ENCODE measurements around the gene DPYD. TPM values are rescaled to one million over a fixed set of nuclear protein-coding genes. Genes with fewer than 3 reads are reported as not detected.

The DPYD gene
- total and polyA plus RNA-seq, 4 experiments from 2014 or later = 49.7 to 58.4 (median 51.9) TPM

DNA sequence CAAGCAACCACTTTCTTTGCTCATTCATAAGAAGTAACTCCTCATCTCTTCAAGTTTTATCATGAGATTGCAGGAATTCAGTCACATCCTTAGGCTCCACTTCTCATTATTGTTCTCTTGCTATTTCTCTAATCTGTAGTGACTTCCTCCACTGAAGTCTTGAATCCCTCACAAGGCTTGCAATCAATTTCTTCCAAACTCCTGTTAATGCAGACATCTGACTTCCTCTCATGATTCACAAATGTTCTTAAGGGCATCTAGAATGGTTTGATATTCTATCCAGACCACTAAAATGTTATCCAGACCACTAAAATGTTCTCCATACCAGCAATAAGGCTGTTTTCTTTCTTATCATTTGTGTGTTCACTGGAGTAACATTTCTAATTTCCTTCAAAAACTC is 528.1 kb downstream of the DPYD start:
- H3K27me3 ChIP-seq (ENCODE audit: insufficient read depth, low read length) = no peaks in the 10 kb centered on the region
- ChIA-PET CTCF (ENCODE audit: partially characterized antibody) (no interaction called here), POLR2A (ENCODE audit: partially characterized antibody) (no interaction called here)
- no peak overlapping the region for H3K27ac Mint-ChIP-seq
- H3K27ac ChIP-seq (ENCODE audit: low read depth, low read length) = no peak overlapping the region
- H3K4me1 Mint-ChIP-seq = peaks cover 0 to 3% (median 1%) of the 10 kb centered on the region in 4 donors
- intact Hi-C loops (cut with micrococcal nuclease) = no loop called here
- H3K9me3 Mint-ChIP-seq = peaks cover 0 to 8% (median under 1%) of the 10 kb centered on the region in 8 donors
- no peaks in the 10 kb centered on the region for H3K4me1 ChIP-seq (ENCODE audit: insufficient read depth, low read length)
- H3K36me3 ChIP-seq (ENCODE audit: insufficient read depth, low read length) = no peaks in the 10 kb centered on the region
- H3K36me3 Mint-ChIP-seq = peaks cover 17 to 32% of the 10 kb centered on the region in 2 donors
- no peaks in the 10 kb centered on the region for H3K9me3 ChIP-seq (ENCODE audit: control insufficient read depth in 1 of 2, low read length in 2 of 2)
- H3K27me3 Mint-ChIP-seq = no peaks in the 10 kb centered on the region
- no peak overlapping the region for H3K4me3 ChIP-seq (ENCODE audit: low read length in 2 of 2)
- no peak overlapping the region for H3K4me3 Mint-ChIP-seq
- no peak for DNase-seq

DNA sequence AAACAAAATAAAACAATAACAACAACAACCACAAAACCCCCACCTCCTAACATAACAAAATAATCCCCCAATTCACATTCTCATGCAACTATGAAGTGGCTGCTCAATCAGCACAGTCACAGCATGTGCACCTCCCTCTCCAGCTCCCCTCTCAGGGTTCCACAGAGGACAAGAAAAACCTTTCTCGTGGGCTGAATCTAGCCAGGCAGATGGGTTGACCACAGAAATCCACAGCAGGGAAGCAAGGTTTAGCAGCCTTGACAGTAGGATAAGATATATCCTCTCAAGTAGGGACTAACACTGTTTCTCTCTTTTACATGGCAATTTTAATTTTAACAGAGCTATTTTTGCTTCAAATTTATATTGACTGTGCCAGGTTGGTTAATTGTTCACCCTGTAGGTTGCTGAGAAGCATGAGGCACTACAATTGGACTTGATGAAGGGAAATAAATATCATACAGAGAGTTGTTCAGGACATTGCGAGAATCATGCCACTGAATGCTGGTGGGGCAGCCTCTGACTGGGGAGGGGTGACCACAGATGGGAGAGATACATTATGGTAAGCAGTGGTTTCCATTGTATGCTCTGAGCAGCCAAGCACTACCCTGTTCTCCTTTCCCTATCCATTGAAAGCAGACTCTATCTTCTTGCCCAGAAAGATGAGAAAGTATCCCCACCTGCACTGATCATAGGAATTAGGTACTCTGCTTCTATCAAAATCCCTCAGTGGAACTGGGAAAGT is 535.1 kb downstream of the DPYD start:
- Histone ChIP-seq H3K9me3 (ENCODE audit: control insufficient read depth in 1 of 2, low read length in 2 of 2) (no peaks in the 10 kb centered on the region), H3K27me3 (ENCODE audit: insufficient read depth, low read length) (no peaks in the 10 kb centered on the region), H3K36me3 (ENCODE audit: insufficient read depth, low read length) (no peaks in the 10 kb centered on the region), H3K4me1 (ENCODE audit: insufficient read depth, low read length) (no peaks in the 10 kb centered on the region), H3K27ac (ENCODE audit: low read depth, low read length) (no peak overlapping the region), H3K4me3 (ENCODE audit: low read length in 2 of 2) (no peak overlapping the region)
- POLR2A ChIA-PET (ENCODE audit: partially characterized antibody) = no interaction called here
- peaks cover 0 to 1% (median 0%) of the 10 kb centered on the region in 8 donors for H3K9me3 Mint-ChIP-seq
- CTCF ChIA-PET (ENCODE audit: partially characterized antibody) = no interaction called here
- peaks cover 0 to 10% (median 3%) of the 10 kb centered on the region in 4 donors for H3K4me1 Mint-ChIP-seq
- no peak for DNase-seq
- peaks cover 7 to 21% of the 10 kb centered on the region in 2 donors for H3K36me3 Mint-ChIP-seq
- intact Hi-C loops (cut with micrococcal nuclease) = no loop called here
- no peak overlapping the region for H3K27ac Mint-ChIP-seq
- H3K27me3 Mint-ChIP-seq = no peaks in the 10 kb centered on the region
- H3K4me3 Mint-ChIP-seq = no peak overlapping the region

DNA sequence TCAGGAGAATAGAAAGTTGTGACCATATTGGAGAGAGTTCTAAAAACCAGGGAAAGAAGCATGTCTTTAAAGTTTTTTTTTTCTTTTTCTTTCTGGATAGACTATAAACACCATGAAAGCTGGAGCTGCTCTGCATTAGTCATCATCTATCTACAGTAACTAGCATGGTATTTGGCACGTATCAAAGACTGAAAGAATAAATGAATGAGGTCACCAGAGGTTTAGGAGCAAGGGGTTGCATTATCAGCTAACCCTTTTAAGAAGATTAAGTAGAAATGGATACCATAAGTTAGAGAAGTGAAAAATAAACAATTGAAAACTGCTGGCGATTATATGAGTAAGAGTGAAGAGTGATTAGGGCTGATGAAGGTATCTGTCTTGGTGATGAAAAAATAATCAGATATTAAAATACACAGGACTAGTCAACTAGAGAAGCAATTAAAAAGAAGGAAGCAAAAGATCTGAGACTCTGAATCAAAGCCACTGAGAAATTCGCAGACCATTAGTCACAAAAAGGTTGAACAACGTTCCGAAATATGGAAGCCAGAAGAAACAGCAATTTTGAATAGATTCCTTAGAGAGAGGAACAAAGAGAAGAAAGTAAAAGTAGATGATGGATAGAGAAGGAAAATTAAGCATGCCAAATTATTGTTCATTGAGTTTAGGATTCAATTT is 536.4 kb downstream of the DPYD start:
- Mint-ChIP-seq H3K4me3 (no peak overlapping the region), H3K27ac (no peak overlapping the region), H3K9me3 (peaks cover 0 to 1% (median 0%) of the 10 kb centered on the region in 8 donors), H3K36me3 (peaks cover 13 to 25% of the 10 kb centered on the region in 2 donors), H3K4me1 (peaks cover 0 to 10% (median 3%) of the 10 kb centered on the region in 4 donors), H3K27me3 (no peaks in the 10 kb centered on the region)
- H3K27ac ChIP-seq (ENCODE audit: low read depth, low read length) = no peak overlapping the region
- DNase-seq = no peak
- intact Hi-C loops (cut with micrococcal nuclease) = no loop called here
- no peaks in the 10 kb centered on the region for H3K36me3 ChIP-seq (ENCODE audit: insufficient read depth, low read length)
- POLR2A ChIA-PET (ENCODE audit: partially characterized antibody) = no interaction called here
- no peaks in the 10 kb centered on the region for H3K27me3 ChIP-seq (ENCODE audit: insufficient read depth, low read length)
- no peaks in the 10 kb centered on the region for H3K4me1 ChIP-seq (ENCODE audit: insufficient read depth, low read length)
- H3K4me3 ChIP-seq (ENCODE audit: low read length in 2 of 2) = no peak overlapping the region
- CTCF ChIA-PET (ENCODE audit: partially characterized antibody) = interaction anchor here (0.6 kb wide), 1 partner anchor 963 kb away, joined by 3 read pairs; no protein-coding TSS in a partner anchor
- H3K9me3 ChIP-seq (ENCODE audit: control insufficient read depth in 1 of 2, low read length in 2 of 2) = no peaks in the 10 kb centered on the region

DNA sequence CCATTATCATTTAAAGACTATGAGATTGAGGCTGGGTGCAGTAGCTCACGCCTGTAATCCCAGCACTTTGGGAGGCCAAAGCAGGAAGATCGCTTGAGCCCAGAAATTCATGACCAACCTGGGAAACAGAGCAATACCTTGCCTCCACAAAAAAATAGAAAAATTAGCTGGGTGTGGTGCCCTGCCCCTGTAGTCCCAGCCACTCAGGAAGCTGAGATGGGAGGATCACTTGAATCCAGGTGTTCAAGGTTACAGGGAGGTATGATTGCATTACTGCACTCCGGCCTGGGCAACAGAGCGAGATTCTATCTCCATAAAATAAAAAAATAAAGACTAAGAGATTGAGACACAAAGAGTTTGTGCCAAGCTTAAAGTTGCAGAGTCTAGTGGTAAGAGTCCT is 537.0 kb downstream of the DPYD start:
- H3K27me3 ChIP-seq (ENCODE audit: insufficient read depth, low read length) = no peaks in the 10 kb centered on the region
- intact Hi-C loops (cut with micrococcal nuclease) = no loop called here
- H3K9me3 ChIP-seq (ENCODE audit: control insufficient read depth in 1 of 2, low read length in 2 of 2) = no peaks in the 10 kb centered on the region
- Mint-ChIP-seq H3K27me3 (no peaks in the 10 kb centered on the region), H3K9me3 (peaks cover 0 to 1% (median 0%) of the 10 kb centered on the region in 8 donors), H3K4me1 (peaks cover 0 to 11% (median 3%) of the 10 kb centered on the region in 4 donors), H3K27ac (no peak overlapping the region), H3K4me3 (no peak overlapping the region), H3K36me3 (peaks cover 13 to 27% of the 10 kb centered on the region in 2 donors)
- no peaks in the 10 kb centered on the region for H3K4me1 ChIP-seq (ENCODE audit: insufficient read depth, low read length)
- no peak overlapping the region for H3K4me3 ChIP-seq (ENCODE audit: low read length in 2 of 2)
- no peaks in the 10 kb centered on the region for H3K36me3 ChIP-seq (ENCODE audit: insufficient read depth, low read length)
- ChIA-PET POLR2A (ENCODE audit: partially characterized antibody) (no interaction called here), CTCF (ENCODE audit: partially characterized antibody) (no interaction called here)
- no peak for DNase-seq
- no peak overlapping the region for H3K27ac ChIP-seq (ENCODE audit: low read depth, low read length)

DNA sequence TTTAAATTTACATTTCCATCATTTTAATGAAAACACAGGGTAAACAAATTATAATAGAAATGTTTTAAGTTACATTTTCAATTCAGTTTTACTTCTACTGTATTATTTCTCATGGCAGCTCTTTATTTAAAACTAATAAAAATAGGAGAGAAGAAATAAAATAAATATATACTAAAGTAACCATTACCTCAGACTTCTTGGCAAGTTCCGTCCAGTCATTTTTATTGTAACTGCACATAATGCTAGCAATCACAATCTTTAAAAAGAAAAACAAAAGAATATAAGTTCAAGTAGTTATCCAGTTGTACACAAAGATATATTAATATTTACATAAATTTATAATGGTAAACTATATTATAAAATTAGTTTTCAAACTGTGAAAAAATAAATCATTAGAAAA is 538.6 kb downstream of the DPYD start:
- no peaks in the 10 kb centered on the region for H3K9me3 ChIP-seq (ENCODE audit: control insufficient read depth in 1 of 2, low read length in 2 of 2)
- Mint-ChIP-seq H3K4me1 (peaks cover 0 to 24% (median 6%) of the 10 kb centered on the region in 4 donors), H3K4me3 (no peak overlapping the region), H3K9me3 (no peaks in the 10 kb centered on the region), H3K27ac (no peak overlapping the region), H3K36me3 (peaks cover 25 to 27% of the 10 kb centered on the region in 2 donors), H3K27me3 (no peaks in the 10 kb centered on the region)
- CTCF ChIA-PET (ENCODE audit: partially characterized antibody) = no interaction called here
- H3K27me3 ChIP-seq (ENCODE audit: insufficient read depth, low read length) = no peaks in the 10 kb centered on the region
- POLR2A ChIA-PET (ENCODE audit: partially characterized antibody) = no interaction called here
- H3K4me1 ChIP-seq (ENCODE audit: insufficient read depth, low read length) = no peaks in the 10 kb centered on the region
- H3K27ac ChIP-seq (ENCODE audit: low read depth, low read length) = no peak overlapping the region
- DNase-seq = no peak
- H3K36me3 ChIP-seq (ENCODE audit: insufficient read depth, low read length) = no peaks in the 10 kb centered on the region
- intact Hi-C loops (cut with micrococcal nuclease) = no loop called here
- H3K4me3 ChIP-seq (ENCODE audit: low read length in 2 of 2) = no peak overlapping the region

DNA sequence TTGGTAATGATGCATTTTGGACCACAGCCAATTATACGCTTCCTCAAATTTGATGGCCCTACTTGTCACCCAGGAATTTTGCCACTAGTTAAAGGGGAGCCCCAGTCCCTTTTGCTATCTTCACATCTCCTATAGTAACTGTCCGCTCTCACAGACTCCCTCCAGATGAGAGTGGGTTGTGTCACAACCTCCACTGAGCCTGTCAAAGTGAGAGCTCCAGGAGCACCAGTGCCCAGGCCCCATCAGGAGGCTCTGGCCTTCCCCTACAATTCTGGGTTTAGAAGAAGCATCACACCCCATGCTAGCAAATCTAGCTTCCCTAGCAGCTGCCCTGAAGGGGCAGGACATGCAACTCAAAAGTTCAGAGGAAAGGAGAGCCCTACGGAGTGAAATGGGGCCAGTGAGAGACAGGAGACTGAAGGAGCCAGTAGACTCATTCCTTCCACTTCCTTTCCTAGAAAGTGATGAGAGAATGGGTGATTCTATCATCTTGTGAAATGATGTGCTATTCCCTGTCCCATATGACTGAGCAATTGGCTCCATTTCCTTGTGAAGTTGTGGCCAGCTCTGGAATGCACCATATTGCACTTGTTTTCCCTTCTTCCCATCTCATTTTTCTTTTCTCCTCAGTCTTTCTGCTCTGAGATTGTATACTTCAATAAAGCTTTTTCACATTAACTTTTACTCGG is 541.3 kb downstream of the DPYD start:
- Histone ChIP-seq H3K4me3 (ENCODE audit: low read length in 2 of 2) (no peak overlapping the region), H3K36me3 (ENCODE audit: insufficient read depth, low read length) (no peaks in the 10 kb centered on the region), H3K27ac (ENCODE audit: low read depth, low read length) (no peak overlapping the region), H3K9me3 (ENCODE audit: control insufficient read depth in 1 of 2, low read length in 2 of 2) (no peaks in the 10 kb centered on the region), H3K4me1 (ENCODE audit: insufficient read depth, low read length) (no peaks in the 10 kb centered on the region), H3K27me3 (ENCODE audit: insufficient read depth, low read length) (no peaks in the 10 kb centered on the region)
- H3K9me3 Mint-ChIP-seq = no peaks in the 10 kb centered on the region
- intact Hi-C loops (cut with micrococcal nuclease) = no loop called here
- CTCF ChIA-PET (ENCODE audit: partially characterized antibody) = no interaction called here
- peaks cover 31 to 33% of the 10 kb centered on the region in 2 donors for H3K36me3 Mint-ChIP-seq
- no peak overlapping the region for H3K27ac Mint-ChIP-seq
- no peaks in the 10 kb centered on the region for H3K27me3 Mint-ChIP-seq
- no peak overlapping the region for H3K4me3 Mint-ChIP-seq
- H3K4me1 Mint-ChIP-seq = peaks cover 0 to 17% (median 6%) of the 10 kb centered on the region in 4 donors
- DNase-seq = no peak
- POLR2A ChIA-PET (ENCODE audit: partially characterized antibody) = no interaction called here

DNA sequence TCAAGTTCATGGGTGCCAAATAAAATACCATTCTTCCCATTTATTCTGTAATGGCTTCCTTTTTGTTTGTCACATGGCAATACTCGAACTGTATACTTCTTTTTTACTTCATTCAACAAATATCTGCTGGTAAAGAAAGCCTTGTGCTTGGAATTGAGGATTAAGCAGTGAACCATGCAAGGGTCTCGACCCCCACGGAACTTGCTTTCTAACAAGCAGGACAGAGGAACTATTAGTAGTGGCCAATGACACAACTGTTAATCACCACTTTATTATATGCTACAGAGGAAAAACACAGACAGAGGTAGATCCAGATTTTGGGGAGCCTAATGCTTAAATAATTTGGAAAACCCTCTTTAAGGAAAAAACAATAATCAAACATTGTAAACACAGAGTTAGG is 542.2 kb downstream of the DPYD start:
- Mint-ChIP-seq H3K27ac (no peak overlapping the region), H3K36me3 (peaks cover 32 to 35% of the 10 kb centered on the region in 2 donors), H3K27me3 (no peaks in the 10 kb centered on the region), H3K4me1 (peaks cover 0 to 14% (median 6%) of the 10 kb centered on the region in 4 donors), H3K9me3 (no peaks in the 10 kb centered on the region), H3K4me3 (no peak overlapping the region)
- Histone ChIP-seq H3K27ac (ENCODE audit: low read depth, low read length) (no peak overlapping the region), H3K36me3 (ENCODE audit: insufficient read depth, low read length) (no peaks in the 10 kb centered on the region), H3K4me3 (ENCODE audit: low read length in 2 of 2) (no peak overlapping the region), H3K9me3 (ENCODE audit: control insufficient read depth in 1 of 2, low read length in 2 of 2) (no peaks in the 10 kb centered on the region), H3K4me1 (ENCODE audit: insufficient read depth, low read length) (no peaks in the 10 kb centered on the region), H3K27me3 (ENCODE audit: insufficient read depth, low read length) (no peaks in the 10 kb centered on the region)
- ChIA-PET POLR2A (ENCODE audit: partially characterized antibody) (no interaction called here), CTCF (ENCODE audit: partially characterized antibody) (no interaction called here)
- no peak for DNase-seq
- intact Hi-C loops (cut with micrococcal nuclease) = no loop called here

Measured in CD4-positive, alpha-beta memory T cell (primary cell).